DOHH2 (cell line): ENCODE measurements around the gene LMCD1.

Experiments
- H3F3A ChIP-seq: fragments of 200-600 bp; sonication (generic), shearing (Covaris generic); 2 replicates; pipeline ENCODE4 v1.6.0; 2016; ENCODE audit warnings: antibody characterized with exemption, mild to moderate bottlenecking; ENCODE audit not compliant: control insufficient read depth, insufficient read depth
- H3K27ac ChIP-seq: fragments of 200-600 bp; sonication (generic); 2 replicates; pipeline ENCODE4 v1.5.1; 2014; ENCODE audit warnings: low read depth, mild to moderate bottlenecking, low read length, moderate library complexity
- H3K27me3 ChIP-seq: fragments of 200-600 bp; sonication (generic); 2 replicates; pipeline ENCODE4 v1.6.1; 2014; ENCODE audit warnings: mild to moderate bottlenecking, low read length, mixed read lengths; ENCODE audit not compliant: control insufficient read depth
- H3K36me3 ChIP-seq: fragments of 200-600 bp; sonication (generic); 2 replicates; pipeline ENCODE4 v1.6.1; 2014; ENCODE audit warnings: mild to moderate bottlenecking, low read length, moderate library complexity, mixed read lengths; ENCODE audit not compliant: control insufficient read depth
- H3K4me1 ChIP-seq: fragments of 200-600 bp; sonication (generic); 2 replicates; pipeline ENCODE4 v1.6.1; 2014; ENCODE audit warnings: mild to moderate bottlenecking, low read length, mixed read lengths; ENCODE audit not compliant: control insufficient read depth
- H3K4me2 ChIP-seq: fragments of 200-600 bp; sonication (generic); 2 replicates; pipeline ENCODE4 v1.6.0; 2014; ENCODE audit warnings: mild to moderate bottlenecking, low read length, moderate library complexity
- H3K4me3 ChIP-seq: fragments of 200-600 bp; sonication (generic); 2 replicates; pipeline ENCODE4 v1.5.1; 2014; ENCODE audit warnings: mild to moderate bottlenecking, low read length, mixed read lengths
- H3K79me2 ChIP-seq: fragments of 200-600 bp; sonication (generic); 2 replicates; pipeline ENCODE4 v1.6.1; 2014; ENCODE audit warnings: mild to moderate bottlenecking, low read length, mixed read lengths; ENCODE audit not compliant: control insufficient read depth
- H3K9me2 ChIP-seq: fragments of 200-600 bp; sonication (generic); replicated peaks from 2 replicates; pipeline ENCODE4 v1.6.1; 2014; ENCODE audit warnings: mild to moderate bottlenecking, low read length, mixed read lengths; ENCODE audit not compliant: control insufficient read depth
- H3K9me3 ChIP-seq: fragments of 200-600 bp; sonication (generic); 2 replicates; pipeline ENCODE4 v1.6.1; 2014; ENCODE audit warnings: antibody characterized with exemption, low read length, mixed read lengths; ENCODE audit not compliant: control insufficient read depth, insufficient read depth
- H4K20me1 ChIP-seq: fragments of 200-600 bp; sonication (generic); 2 replicates; pipeline ENCODE4 v1.6.0; 2014; ENCODE audit warnings: low read depth, mild to moderate bottlenecking, antibody characterized with exemption, low read length, moderate library complexity; ENCODE audit not compliant: control insufficient read depth, insufficient read depth
- CTCF ChIP-seq: fragments of 200-600 bp; sonication (generic); IDR thresholded peaks from one replicate; pipeline ENCODE4 v1.5.1; 2014; ENCODE audit warnings: antibody characterized with exemption, mild to moderate bottlenecking, low read depth, low read length; ENCODE audit not compliant: poor library complexity, severe bottlenecking
- EZH2phosphoT487 ChIP-seq: fragments of 200-600 bp; sonication (generic); IDR thresholded peaks from 2 replicates; pipeline ENCODE4 v1.6.1; 2017; ENCODE audit warnings: borderline replicate concordance, mild to moderate bottlenecking, antibody characterized with exemption, low read length, moderate library complexity, mixed read lengths

LMCD1 gene

GRCh38 chr3:8491271-8492144 is 10.1 kb upstream of the LMCD1 start:
- Histone ChIP-seq H3K4me1 (no peaks in the 10 kb centered on the region), H3F3A (no peaks in the 10 kb centered on the region), H3K9me2 (no peaks in the 10 kb centered on the region), H3K4me2 (no peak overlapping the region), H3K27me3 (no peaks in the 10 kb centered on the region), H3K9me3 (no peaks in the 10 kb centered on the region), H3K4me3 (no peak overlapping the region), H3K79me2 (no peaks in the 10 kb centered on the region), H3K27ac (no peak overlapping the region), H4K20me1 (no peaks in the 10 kb centered on the region), H3K36me3 (no peaks in the 10 kb centered on the region)
- TF ChIP-seq EZH2phosphoT487 (no peak), CTCF (no peak)

DNA sequence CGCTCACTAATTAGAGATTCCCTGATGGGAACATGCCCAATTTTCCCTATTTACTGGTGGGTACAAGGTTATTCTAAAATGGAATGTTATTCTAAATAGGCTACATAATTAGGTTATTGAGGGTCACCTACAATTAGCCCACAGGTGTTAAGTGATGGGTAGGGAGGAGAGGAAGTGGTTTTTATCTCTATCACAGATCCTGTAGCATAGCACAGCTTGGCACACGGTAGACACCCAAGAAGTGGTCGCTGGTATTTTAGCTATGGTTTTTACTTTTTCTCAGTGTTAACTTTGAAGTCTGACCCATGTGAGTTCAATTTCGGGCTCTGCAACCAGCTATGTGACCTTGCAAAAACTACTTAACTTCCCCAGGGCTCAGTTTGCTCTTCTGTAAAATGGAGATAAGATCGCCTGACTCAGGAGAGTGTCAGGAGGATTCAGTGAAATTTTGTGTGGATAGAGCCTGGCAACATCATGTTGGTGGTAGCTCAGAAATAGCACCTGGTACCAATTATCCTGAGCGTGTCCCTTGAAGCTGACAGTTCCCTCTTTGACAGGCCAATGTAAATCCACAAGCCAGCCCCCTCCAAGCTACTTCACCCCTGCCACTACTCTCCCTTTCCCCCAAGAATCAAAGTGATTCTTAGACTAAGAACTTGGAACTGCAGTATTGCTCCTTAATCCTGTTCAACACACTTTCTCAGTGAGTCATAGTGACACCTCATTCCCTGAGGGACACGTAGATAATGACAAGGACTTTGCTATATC is 8.7 kb upstream of the LMCD1 start:
- Histone ChIP-seq H3K9me3 (no peaks in the 10 kb centered on the region), H3F3A (no peaks in the 10 kb centered on the region), H3K4me1 (no peaks in the 10 kb centered on the region), H3K79me2 (no peaks in the 10 kb centered on the region), H3K4me2 (no peak overlapping the region), H4K20me1 (no peaks in the 10 kb centered on the region), H3K4me3 (no peak overlapping the region), H3K36me3 (no peaks in the 10 kb centered on the region), H3K27ac (no peak overlapping the region), H3K9me2 (no peaks in the 10 kb centered on the region), H3K27me3 (no peaks in the 10 kb centered on the region)
- TF ChIP-seq CTCF: no peak
- no peak for TF ChIP-seq EZH2phosphoT487

DNA sequence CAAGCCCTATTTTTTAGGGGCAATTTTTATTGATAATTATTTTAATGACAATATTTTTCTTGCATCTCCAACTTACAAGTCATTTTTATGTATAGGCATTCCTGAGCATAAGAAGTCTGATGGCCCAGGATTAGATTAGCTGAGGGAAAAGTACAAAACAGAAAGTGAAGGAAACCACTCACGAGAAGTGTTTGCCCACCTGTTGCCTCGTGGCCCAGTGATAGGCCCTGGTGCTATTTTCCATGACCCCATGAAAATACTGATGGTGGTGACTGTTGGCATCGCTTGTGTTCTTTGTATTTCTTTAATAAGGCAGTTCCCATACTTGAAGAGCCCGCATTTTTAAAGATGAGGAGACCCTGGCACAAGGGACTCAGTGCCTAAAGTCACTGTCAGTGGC is 7.9 kb upstream of the LMCD1 start:
- H3K27ac ChIP-seq: no peak overlapping the region
- H3K79me2 ChIP-seq: no peaks in the 10 kb centered on the region
- no peaks in the 10 kb centered on the region for H3K27me3 ChIP-seq
- no peaks in the 10 kb centered on the region for H3K4me1 ChIP-seq
- H3K4me2 ChIP-seq: no peak overlapping the region
- H3K36me3 ChIP-seq: no peaks in the 10 kb centered on the region
- no peak overlapping the region for H3K4me3 ChIP-seq
- no peaks in the 10 kb centered on the region for H3F3A ChIP-seq
- no peaks in the 10 kb centered on the region for H3K9me3 ChIP-seq
- H4K20me1 ChIP-seq: no peaks in the 10 kb centered on the region
- TF ChIP-seq EZH2phosphoT487: no peak
- H3K9me2 ChIP-seq: no peaks in the 10 kb centered on the region

GRCh38 chr3:8494327-8494726 is 7.3 kb upstream of the LMCD1 start:
- Histone ChIP-seq H3K79me2 (no peaks in the 10 kb centered on the region), H3K4me1 (no peaks in the 10 kb centered on the region), H3K36me3 (no peaks in the 10 kb centered on the region), H3K4me3 (no peak overlapping the region), H3F3A (no peaks in the 10 kb centered on the region), H3K9me3 (no peaks in the 10 kb centered on the region), H3K9me2 (no peaks in the 10 kb centered on the region), H3K27me3 (no peaks in the 10 kb centered on the region), H4K20me1 (no peaks in the 10 kb centered on the region), H3K4me2 (no peak overlapping the region), H3K27ac (no peak overlapping the region)
- no peak for TF ChIP-seq CTCF
- no peak for TF ChIP-seq EZH2phosphoT487
